Panc1 (cell line): ENCODE measurements around the gene PTPRN.

ENCODE experiments used
- POLR2AphosphoS5 ChIP-seq: IDR thresholded peaks from 2 replicates; pipeline ENCODE4 v1.6.1; 2012; ENCODE audit warnings: mild to moderate bottlenecking, low read depth, low read length, moderate library complexity
- TCF7L2 ChIP-seq: IDR thresholded peaks from 2 replicates; pipeline ENCODE4 v1.6.1; 2011; ENCODE audit warnings: mild to moderate bottlenecking, low read depth, low read length, inconsistent platforms
- TF ChIP-seq, protein P1 (sequence below): fragments of 450-650 bp; IDR thresholded peaks from 2 replicates; pipeline ENCODE4 v1.5.1; 2017; ENCODE audit warnings: mild to moderate bottlenecking

DNA sequence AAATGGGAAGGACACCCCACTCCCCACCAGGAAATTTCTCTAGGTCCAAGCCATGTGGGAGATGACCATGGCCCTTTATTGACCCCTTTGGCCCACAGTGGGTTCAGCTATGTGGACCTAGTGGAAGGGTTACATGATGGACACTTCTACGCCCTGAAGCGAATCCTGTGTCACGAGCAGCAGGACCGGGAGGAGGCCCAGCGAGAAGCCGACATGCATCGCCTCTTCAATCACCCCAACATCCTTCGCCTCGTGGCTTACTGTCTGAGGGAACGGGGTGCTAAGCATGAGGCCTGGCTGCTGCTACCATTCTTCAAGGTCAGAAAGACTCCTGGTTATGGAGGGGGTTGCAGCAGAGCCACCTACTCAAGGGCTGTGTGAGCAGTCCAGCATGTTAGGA, 62.6 kb downstream of the PTPRN start:
- TF ChIP-seq POLR2AphosphoS5, result no peak
- TF ChIP-seq, protein P1, sequence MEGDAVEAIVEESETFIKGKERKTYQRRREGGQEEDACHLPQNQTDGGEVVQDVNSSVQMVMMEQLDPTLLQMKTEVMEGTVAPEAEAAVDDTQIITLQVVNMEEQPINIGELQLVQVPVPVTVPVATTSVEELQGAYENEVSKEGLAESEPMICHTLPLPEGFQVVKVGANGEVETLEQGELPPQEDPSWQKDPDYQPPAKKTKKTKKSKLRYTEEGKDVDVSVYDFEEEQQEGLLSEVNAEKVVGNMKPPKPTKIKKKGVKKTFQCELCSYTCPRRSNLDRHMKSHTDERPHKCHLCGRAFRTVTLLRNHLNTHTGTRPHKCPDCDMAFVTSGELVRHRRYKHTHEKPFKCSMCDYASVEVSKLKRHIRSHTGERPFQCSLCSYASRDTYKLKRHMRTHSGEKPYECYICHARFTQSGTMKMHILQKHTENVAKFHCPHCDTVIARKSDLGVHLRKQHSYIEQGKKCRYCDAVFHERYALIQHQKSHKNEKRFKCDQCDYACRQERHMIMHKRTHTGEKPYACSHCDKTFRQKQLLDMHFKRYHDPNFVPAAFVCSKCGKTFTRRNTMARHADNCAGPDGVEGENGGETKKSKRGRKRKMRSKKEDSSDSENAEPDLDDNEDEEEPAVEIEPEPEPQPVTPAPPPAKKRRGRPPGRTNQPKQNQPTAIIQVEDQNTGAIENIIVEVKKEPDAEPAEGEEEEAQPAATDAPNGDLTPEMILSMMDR, result no peak
- TF ChIP-seq TCF7L2, result no peak
